ENCODE measurements around the gene SLC24A1.

The SLC24A1 gene

DNA sequence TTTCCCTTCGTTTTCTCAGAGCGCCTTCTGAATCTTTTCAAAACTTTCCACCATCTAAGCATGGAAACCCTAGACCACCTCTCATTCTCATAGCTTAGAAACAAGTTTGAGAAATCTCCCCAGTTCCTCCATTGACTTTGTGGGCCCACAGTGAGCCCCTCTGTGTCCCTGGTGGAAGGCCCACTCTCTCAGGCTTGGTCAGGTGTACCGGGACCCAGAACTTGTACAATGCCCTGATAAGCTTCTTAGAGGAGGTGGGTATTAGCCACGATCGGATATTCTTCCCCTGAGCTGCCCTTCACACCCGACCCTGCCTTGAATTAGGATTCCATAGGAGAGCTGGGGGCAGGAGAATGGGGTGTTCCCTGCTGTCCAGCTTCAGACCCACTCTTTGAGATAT, at the start of gene SLC24A1:
SLC24A1 (plus strand) TSS at position 301 of the 400 bp plus-strand sequence. CDS start 2,143 bp downstream, outside the sequence.
- TF ChIP-seq, protein P1, sequence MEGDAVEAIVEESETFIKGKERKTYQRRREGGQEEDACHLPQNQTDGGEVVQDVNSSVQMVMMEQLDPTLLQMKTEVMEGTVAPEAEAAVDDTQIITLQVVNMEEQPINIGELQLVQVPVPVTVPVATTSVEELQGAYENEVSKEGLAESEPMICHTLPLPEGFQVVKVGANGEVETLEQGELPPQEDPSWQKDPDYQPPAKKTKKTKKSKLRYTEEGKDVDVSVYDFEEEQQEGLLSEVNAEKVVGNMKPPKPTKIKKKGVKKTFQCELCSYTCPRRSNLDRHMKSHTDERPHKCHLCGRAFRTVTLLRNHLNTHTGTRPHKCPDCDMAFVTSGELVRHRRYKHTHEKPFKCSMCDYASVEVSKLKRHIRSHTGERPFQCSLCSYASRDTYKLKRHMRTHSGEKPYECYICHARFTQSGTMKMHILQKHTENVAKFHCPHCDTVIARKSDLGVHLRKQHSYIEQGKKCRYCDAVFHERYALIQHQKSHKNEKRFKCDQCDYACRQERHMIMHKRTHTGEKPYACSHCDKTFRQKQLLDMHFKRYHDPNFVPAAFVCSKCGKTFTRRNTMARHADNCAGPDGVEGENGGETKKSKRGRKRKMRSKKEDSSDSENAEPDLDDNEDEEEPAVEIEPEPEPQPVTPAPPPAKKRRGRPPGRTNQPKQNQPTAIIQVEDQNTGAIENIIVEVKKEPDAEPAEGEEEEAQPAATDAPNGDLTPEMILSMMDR (IDR thresholded peaks at IDR 0.05), result no peak

DNA sequence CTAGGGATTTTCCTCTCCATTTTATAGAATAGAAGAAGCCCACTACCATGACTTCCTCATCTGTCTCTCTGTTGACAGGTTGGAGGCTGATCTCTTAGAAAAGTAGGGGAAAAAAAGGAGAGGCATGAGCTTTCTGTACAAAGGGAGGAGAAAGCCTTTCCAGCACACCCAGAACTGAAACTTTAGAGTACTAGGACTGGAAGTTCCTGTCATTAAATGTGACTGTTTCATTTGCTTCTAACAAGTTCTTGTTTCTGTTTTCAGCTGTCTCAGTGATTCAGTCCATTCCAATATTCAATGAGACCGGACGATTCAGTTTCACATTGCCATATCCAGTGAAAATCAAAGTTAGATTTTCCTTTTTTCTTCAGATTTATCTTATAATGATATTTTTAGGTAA, 49.8 kb upstream of the SLC24A1 start:
- TF ChIP-seq, protein P1 (IDR thresholded peaks at IDR 0.05), result no peak

DNA sequence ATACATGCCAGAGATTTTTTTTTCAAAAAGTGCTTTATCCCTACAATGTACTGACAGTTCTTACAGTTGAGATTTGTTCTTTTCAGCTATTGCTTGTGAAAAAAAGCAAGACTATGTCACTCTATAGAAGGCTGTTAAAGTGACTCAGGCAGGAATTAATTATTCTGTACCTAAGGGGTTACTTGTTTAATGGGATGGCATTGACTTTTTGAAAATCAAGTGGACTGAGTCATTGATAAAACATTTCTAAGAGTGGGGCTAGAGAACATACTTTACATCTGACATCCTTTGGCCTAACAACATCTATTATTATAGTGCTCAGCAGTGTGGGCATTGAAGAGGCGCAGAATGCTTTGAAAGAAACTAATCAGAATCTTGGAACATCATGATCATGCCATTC, 45.1 kb upstream of the SLC24A1 start:
- TF ChIP-seq, protein P1 (IDR thresholded peaks at IDR 0.05), result no peak

DNA sequence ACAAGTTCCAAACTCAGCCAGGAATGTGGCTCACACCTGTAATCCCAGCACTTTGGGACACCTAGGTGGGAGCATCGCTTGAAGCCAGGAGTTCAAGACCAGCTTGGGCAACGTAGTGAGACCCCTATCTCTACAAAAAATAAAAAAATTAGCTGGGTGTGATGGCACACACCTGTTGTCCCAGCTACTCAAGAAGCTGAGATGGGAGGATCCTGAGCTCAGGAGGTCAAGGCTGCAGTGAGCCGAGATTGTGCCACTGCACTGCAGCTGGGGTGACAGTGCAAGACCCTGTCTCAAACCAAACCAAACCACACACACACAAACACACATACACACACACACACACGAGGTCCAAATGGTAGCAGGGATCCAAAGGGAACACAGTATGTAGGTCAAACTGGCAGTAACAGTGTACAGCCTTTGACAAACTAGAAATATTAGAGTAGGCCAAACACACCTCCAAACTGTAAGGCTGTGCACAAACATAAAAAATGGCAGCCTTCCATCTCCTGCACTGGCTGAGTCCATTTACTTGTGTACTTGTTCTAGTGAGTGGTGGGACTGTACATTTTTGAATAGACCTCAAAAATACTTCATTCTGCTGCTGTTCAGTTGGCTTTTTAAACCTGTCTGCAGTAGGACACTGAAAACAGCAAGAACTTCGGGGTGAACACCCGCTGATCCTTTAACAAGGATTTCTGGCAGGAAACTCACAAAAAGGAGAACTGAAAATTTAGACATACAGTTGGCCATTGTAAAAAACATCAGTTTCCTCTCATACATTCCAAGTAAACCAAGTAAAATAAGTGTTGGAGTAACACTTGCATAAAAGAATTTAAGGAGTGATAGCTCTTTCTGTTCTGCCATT, 44.4 kb upstream of the SLC24A1 start:
- TF ChIP-seq, protein P1 (IDR thresholded peaks at IDR 0.05), result no peak

DNA sequence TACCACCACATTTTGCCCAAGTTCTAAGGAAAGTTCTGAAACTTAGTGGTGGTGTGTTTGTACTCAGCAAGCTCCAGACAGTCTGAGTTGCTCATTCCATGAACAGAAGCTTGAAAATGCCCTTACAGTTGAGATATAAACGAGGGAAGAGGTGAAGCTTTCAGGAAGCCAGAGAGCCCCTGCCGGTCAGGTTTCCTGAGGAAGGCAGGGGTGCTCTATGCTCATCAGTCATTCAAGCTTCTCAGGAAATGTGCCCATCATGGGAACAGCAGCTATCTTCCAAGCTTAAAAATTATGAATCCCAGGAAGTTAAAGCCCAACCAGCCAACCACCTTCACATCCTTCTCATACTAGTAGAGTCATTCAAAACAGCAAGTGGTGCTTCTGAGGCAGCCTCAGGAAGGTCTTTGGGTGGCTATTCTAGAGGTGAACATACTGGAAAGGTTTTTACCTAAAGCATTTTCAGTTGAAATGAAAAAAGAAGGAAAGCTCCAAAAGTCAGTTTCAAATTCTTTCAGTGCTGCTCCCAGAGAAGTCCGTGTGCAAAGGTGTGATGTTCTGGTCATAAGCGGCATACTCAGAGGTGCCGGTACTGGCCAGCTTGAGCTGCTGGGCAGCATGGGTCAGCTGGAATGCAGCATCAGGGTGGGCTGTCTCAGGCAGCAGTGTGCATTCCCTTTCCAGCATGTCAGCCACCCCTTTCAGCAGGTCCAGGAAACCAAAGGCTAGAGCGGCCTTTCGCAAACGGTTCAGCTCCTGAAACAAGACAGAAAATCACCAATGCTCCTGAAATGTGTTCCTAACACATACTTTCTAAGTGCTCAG, 42.6 kb upstream of the SLC24A1 start:
- TF ChIP-seq, protein P1 (IDR thresholded peaks at IDR 0.05), result no peak

DNA sequence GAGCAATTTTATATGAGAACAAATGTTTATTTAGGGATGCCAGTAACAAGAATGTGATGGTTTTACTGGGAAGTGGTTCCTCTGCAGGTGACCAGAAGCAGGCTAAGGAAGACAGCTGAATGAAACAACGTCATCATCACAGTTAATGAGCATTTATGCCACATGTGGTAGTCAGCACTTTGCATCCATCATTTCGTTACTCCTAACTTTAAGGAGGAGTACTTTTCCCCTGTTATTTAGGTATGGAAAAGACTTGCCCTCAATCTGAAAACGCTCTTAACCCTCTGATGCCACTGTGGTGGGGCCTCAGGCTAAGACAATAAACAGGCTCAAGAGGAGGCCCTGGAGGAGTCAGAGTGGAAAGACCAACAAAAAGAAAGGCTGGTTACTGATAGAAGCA, 42.0 kb upstream of the SLC24A1 start:
- TF ChIP-seq, protein P1 (IDR thresholded peaks at IDR 0.05), result no peak

DNA sequence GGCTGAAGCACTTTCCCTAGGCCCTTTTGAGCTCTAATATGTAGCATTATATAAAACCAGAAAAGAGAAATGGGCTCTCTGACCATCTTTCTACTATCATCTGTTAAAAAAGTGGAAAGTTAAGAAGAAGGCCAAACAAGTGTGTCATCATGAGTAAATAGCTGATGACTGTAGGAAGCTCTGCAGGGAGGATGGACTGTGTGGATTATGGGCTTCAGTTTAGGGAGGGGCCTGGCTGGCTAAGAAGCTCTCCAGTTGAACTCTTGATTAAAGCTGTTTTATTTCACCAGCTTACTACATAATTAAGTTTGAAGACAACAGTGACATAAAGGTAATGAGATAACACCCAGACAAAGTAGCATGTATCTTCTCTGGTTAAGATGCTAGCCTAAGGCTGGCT, 41.5 kb upstream of the SLC24A1 start:
- TF ChIP-seq, protein P1 (IDR thresholded peaks at IDR 0.05), result no peak

Measured in LNCAP (cell line).